ENCODE measurements around the gene LCN15.
A peak's percentile ranks its signal among the peaks of the same experiment; 100 is the strongest.
"Not testable (repeated sequence)": the region's sequence is repeated elsewhere in the genome, so short reads cannot be mapped to it uniquely, and the experiment has no call there.

LCN15 gene

DNA sequence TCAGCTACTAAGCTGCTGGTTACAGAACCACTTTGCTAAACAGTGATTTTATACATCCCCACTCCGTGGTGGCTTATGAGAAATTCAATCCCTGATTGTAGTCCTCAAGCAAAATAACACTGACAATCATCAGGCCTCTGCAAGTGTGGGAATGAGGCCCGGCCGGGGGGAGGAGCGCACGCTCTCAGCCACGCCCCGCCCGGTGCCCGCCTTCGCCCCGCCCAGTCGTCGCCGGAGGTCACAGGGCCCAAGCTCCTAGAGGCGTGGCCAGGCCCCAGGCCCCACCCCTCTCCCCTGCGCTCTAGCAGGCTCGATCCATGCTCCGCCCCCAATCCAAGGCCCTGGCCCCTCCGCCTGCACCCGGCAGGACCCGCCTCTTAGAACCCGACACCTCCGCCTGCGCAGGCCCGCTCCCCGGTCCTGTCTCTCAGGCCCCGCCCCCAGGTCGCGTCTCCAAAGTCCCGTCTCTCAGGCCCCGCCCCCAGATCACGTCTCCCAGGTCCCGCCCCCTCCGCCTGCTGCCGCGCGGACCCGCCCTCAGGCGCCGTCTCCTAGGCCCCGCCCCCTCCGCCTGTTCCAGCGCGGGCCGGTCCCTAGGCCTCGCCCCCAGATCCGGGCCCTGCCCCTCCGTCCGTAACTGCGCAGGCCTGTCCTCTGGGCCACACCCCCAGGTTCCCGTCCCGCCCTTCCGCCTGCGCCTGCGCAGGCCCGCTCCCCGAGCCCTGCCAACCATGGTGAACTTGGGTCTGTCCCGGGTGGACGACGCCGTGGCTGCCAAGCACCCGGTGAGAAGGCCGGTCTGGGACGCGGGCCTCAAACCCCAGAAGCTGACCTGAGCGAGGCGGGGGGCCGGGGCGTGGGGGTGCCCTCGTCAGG is 26.6 kb upstream of the LCN15 start, which contains the start of gene TMEM141:
Gene TMEM141, plus strand, starts transcription at position 705 of the 876 bp plus-strand sequence. Its CDS starts 27 bp downstream, at position 732.
- H3K36me3 ChIP-seq = peaks cover 8% of the 10 kb centered on the region
- TF ChIP-seq CTCF (IDR thresholded peaks at IDR 0.05; ENCODE audit: low read depth, low read length) = no peak

GRCh38 chr9:136789523-136789937 is 25.2 kb upstream of the LCN15 start:
- no peak for DNase-seq
- H3K27ac ChIP-seq = peak overlapping the region; percentile 89
- peaks cover 8% of the 10 kb centered on the region for H3K36me3 ChIP-seq
- no peak for TF ChIP-seq CTCF (IDR thresholded peaks at IDR 0.05; ENCODE audit: low read depth, low read length)
- H3K9me3 ChIP-seq (ENCODE audit: severe bottlenecking) = no peaks in the 10 kb centered on the region
- no peaks in the 10 kb centered on the region for H3K27me3 ChIP-seq (ENCODE audit: insufficient read depth, low read depth, severe bottlenecking)
- no peak overlapping the region for H3K4me3 ChIP-seq (ENCODE audit: low read depth, low read length)

More for the DNA sequence above, 26.6 kb upstream of the LCN15 start, which contains the start of gene TMEM141:
- Histone ChIP-seq H3K27ac (peak within 1 kb of the TSS; percentile 89), H3K4me3 (ENCODE audit: low read depth, low read length) (peak within 1 kb of the TSS; percentile 82), H3K27me3 (ENCODE audit: insufficient read depth, low read depth, severe bottlenecking) (no peaks in the 10 kb centered on the region), H3K9me3 (ENCODE audit: severe bottlenecking) (no peaks in the 10 kb centered on the region)
- DNase-seq = peak; percentile 100

DNA sequence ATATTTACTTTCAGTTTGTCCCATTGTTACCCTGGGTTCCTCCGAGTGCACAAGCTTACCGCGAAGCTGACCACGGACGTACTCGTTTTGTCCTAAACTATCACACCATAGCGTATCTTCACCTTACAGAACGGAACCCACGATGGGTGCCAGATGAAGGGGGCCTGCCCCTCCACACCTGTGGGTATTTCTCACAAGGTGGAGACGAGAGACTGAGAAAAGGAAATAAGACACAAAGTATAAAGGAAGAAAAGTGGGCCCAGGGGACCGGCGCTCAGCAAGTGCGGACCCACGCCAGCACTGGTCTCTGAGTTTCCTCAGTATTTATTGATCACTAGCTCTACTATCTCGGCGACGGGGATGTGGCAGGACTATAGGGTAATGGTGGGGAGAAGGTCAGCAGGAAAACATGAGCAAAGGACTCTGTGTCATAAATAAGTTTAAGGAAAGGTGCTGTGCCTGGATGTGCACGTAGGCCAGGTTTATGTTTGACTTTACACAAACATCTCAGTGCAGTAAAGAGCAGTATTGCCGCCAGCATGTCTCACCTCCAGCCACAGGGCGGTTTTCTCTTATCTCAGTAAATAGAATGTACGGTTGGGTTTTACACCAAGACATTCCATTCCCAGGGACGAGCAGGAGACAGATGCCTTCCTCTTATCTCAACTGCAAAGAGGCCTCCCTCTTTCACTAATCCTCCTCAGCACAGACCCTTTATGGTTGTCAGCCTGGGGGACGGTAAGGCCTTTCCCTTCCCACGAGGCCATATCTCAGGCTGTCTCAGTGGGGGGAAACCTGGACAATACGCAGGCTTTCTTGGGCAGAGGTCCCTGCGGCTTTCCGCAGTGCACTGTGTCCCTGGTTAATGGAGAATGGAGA is 24.6 kb upstream of the LCN15 start:
- H3K36me3 ChIP-seq; H3K27me3 ChIP-seq (ENCODE audit: insufficient read depth, low read depth, severe bottlenecking); H3K9me3 ChIP-seq (ENCODE audit: severe bottlenecking): not testable (repeated sequence)
- H3K27ac ChIP-seq = peak overlapping the region; percentile 89
- peak; percentile 71 for DNase-seq
- H3K4me3 ChIP-seq (ENCODE audit: low read depth, low read length) = peak overlapping the region; percentile 2; the same call in 1 of the 2 replicates

- Histone ChIP-seq H3K9me3 (ENCODE audit: severe bottlenecking) (no peaks in the 10 kb centered on the region), H3K4me3 (ENCODE audit: low read depth, low read length) (0 out of 2 replicates have a peak overlapping the region, but pooled peaks have one; percentile 13), H3K27me3 (ENCODE audit: insufficient read depth, low read depth, severe bottlenecking) (no peaks in the 10 kb centered on the region), H3K27ac (peak overlapping the region; percentile 89), H3K36me3 (peaks cover 4% of the 10 kb centered on the region; the same call in 1 of the 2 replicates)
- DNase-seq = peak; percentile 77
- TF ChIP-seq CTCF (IDR thresholded peaks at IDR 0.05; ENCODE audit: low read depth, low read length) = peak; percentile 70
Measured at GRCh38 chr9:136787690-136788400, 23.5 kb upstream of the LCN15 start.

- not testable (repeated sequence) for H3K9me3 ChIP-seq (ENCODE audit: severe bottlenecking); H3K27ac ChIP-seq; H3K27me3 ChIP-seq (ENCODE audit: insufficient read depth, low read depth, severe bottlenecking); H3K4me3 ChIP-seq (ENCODE audit: low read depth, low read length); DNase-seq; H3K36me3 ChIP-seq
Measured at GRCh38 chr9:136786983-136787382, 22.7 kb upstream of the LCN15 start.

- Histone ChIP-seq H3K9me3 (ENCODE audit: severe bottlenecking) (no peaks in the 10 kb centered on the region), H3K36me3 (no peaks in the 10 kb centered on the region), H3K27me3 (ENCODE audit: insufficient read depth, low read depth, severe bottlenecking) (no peaks in the 10 kb centered on the region), H3K4me3 (ENCODE audit: low read depth, low read length) (no peak overlapping the region), H3K27ac (no peak overlapping the region)
- no peak for DNase-seq
- TF ChIP-seq CTCF (IDR thresholded peaks at IDR 0.05; ENCODE audit: low read depth, low read length) = no peak
Measured at GRCh38 chr9:136786451-136786850, 22.1 kb upstream of the LCN15 start.

DNA sequence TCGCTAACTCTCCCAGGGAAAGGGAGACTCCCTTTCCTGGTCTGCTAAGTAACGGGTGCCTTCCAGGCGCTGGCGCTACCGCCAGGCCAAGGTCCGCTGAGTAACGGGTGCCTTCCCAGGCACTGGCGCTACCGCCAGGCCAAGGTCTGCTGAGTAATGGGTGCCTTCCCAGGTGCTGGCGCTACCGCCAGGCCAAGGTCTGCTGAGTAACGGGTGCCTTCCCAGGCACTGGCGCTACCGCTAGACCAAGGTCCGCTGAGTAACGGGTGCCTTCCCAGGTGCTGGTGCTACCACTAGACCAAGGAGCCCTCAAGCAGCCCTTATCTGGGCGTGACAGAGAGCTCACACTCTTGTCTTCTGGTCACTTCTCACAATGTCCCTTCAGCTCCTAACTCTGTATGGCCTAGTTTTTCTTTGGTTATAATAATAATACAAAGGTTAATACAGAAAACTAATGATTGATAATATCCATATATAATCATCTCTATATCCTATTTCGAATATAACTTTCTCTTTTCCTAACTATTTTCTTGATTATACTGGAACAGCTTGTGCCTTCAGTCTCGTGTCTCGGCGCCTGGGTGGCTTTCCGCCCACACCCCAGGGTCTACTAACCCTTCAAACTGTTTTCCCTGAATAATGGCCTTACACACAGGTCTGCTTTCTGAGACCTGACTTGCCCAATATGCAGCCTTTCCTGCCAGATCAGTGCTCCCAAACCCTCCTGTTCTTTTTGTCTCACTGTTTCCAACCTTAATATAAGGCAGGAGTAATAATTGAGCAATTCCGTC is 21.4 kb upstream of the LCN15 start:
- not testable (repeated sequence) for DNase-seq; H3K27ac ChIP-seq; H3K9me3 ChIP-seq (ENCODE audit: severe bottlenecking)

More for the DNA sequence above, 21.4 kb upstream of the LCN15 start:
- not testable (repeated sequence) for H3K27me3 ChIP-seq (ENCODE audit: insufficient read depth, low read depth, severe bottlenecking); H3K36me3 ChIP-seq; H3K4me3 ChIP-seq (ENCODE audit: low read depth, low read length)
